A549 (cell line): Measurements from ENCODE around the gene CHST2.
"Not testable (repeated sequence)": the region's sequence is repeated elsewhere in the genome, so short reads cannot be mapped to it uniquely, and the experiment has no call there.

Experiments
- BCL3 ChIP-seq: fragments of >200 bp; sonication (Bioruptor Twin); formaldehyde crosslinking; IDR thresholded peaks from 3 replicates; pipeline ENCODE4 v1.6.1; 2016
- CBX8 ChIP-seq: fragments of 200-600 bp; sonication (generic); IDR thresholded peaks from 2 replicates; pipeline ENCODE4 v1.6.1; 2016
- CTCF ChIP-seq: fragments of >200 bp; sonication (Bioruptor Twin); formaldehyde crosslinking; IDR thresholded peaks from 3 replicates; pipeline ENCODE4 v1.5.1; 2016
- EHMT2 ChIP-seq: fragments of 200-600 bp; sonication (generic); IDR thresholded peaks from 2 replicates; pipeline ENCODE4 v1.6.1; 2016; ENCODE audit warnings: antibody characterized with exemption, low read depth, mild to moderate bottlenecking, moderate library complexity
- KDM1A ChIP-seq: fragments of 200-600 bp; sonication (generic); IDR thresholded peaks from 2 replicates; pipeline ENCODE4 v1.6.1; 2016; ENCODE audit warnings: low read depth, mild to moderate bottlenecking
- NR3C1 ChIP-seq: fragments of >200 bp; sonication (Bioruptor Twin); formaldehyde crosslinking; IDR thresholded peaks from 3 replicates; pipeline ENCODE4 v1.6.1; 2017
- POLR2A ChIP-seq: IDR thresholded peaks from 2 replicates; pipeline ENCODE4 v1.6.1; 2012; ENCODE audit warnings: mild to moderate bottlenecking, low read length
- REST ChIP-seq: fragments of 200-600 bp; sonication (generic); IDR thresholded peaks from 2 replicates; pipeline ENCODE4 v1.6.1; 2016; ENCODE audit warnings: antibody characterized with exemption, mild to moderate bottlenecking, moderate library complexity
- TFCP2L1 ChIP-seq: fragments of 250-450 bp; sonication (Bioruptor Pico); IDR thresholded peaks from 2 replicates; pipeline ENCODE4 v1.5.0; 2021; ENCODE audit warnings: mild to moderate bottlenecking
- TP53 ChIP-seq: fragments of 250-450 bp; sonication (Bioruptor Pico); IDR thresholded peaks from 2 replicates; pipeline ENCODE4 v1.5.0; 2021; ENCODE audit warnings: mild to moderate bottlenecking, moderate library complexity
- ZSCAN20 ChIP-seq: fragments of 250-450 bp; sonication (Bioruptor Pico); IDR thresholded peaks from 2 replicates; pipeline ENCODE4 v1.8.0; 2022; ENCODE audit warnings: mild to moderate bottlenecking, moderate library complexity

- TF ChIP-seq REST; POLR2A; CTCF; BCL3; KDM1A; EHMT2; ZSCAN20; TP53 (CRISPR knock-in tag); TFCP2L1 (CRISPR knock-in tag); CBX8; NR3C1: not testable (repeated sequence)
These were observed 46.2 kb downstream of the CHST2 start for GRCh38 chr3:143165612-143166285.
